GM18873 (cell line): Measurements from ENCODE around the gene EIF4G3.
"Not testable (repeated sequence)": the region's sequence is repeated elsewhere in the genome, so short reads cannot be mapped to it uniquely, and the experiment has no call there.

Source experiments
- ATAC-seq: cut with Tn5 transposase; IDR thresholded peaks from one replicate; pipeline ENCODE4 v1.9.1; 2021; ENCODE audit warnings: mild to moderate bottlenecking, moderate library complexity, moderate number of reproducible peaks; ENCODE audit not compliant: unreplicated experiment, low FRiP score

The EIF4G3 gene

GRCh38 chr1:21189906-21190500 is 13.3 kb upstream of the EIF4G3 start:
- no peak for ATAC-seq

- no peak for ATAC-seq
These were observed 12.7 kb upstream of the EIF4G3 start for GRCh38 chr1:21189421-21189820.

GRCh38 chr1:21188235-21188634 is 11.5 kb upstream of the EIF4G3 start:
- ATAC-seq = no peak

- ATAC-seq = no peak
These were observed 8.6 kb upstream of the EIF4G3 start for GRCh38 chr1:21185221-21185731.

- ATAC-seq = no peak
These were observed 7.6 kb upstream of the EIF4G3 start for GRCh38 chr1:21184276-21184675.

GRCh38 chr1:21182181-21182731 is 5.6 kb upstream of the EIF4G3 start:
- no peak for ATAC-seq

GRCh38 chr1:21178271-21178670 is 1.6 kb upstream of the EIF4G3 start:
- ATAC-seq = not testable (repeated sequence)

- ATAC-seq = no peak
These were observed 771 bp downstream of the EIF4G3 start for GRCh38 chr1:21175670-21176581.

- no peak for ATAC-seq
These were observed 1.4 kb downstream of the EIF4G3 start for GRCh38 chr1:21175324-21175669.

- ATAC-seq = no peak
These were observed 1.9 kb downstream of the EIF4G3 start for GRCh38 chr1:21174654-21175323.

GRCh38 chr1:21174230-21174629 is 2.5 kb downstream of the EIF4G3 start:
- ATAC-seq = no peak

GRCh38 chr1:21173096-21173495 is 3.6 kb downstream of the EIF4G3 start:
- not testable (repeated sequence) for ATAC-seq

GRCh38 chr1:21170837-21171236 is 5.9 kb downstream of the EIF4G3 start:
- not testable (repeated sequence) for ATAC-seq

GRCh38 chr1:21168444-21168843 is 8.3 kb downstream of the EIF4G3 start:
- ATAC-seq = no peak

GRCh38 chr1:21165646-21166045 is 11.1 kb downstream of the EIF4G3 start:
- ATAC-seq = no peak

- ATAC-seq = no peak
These were observed 11.6 kb downstream of the EIF4G3 start for GRCh38 chr1:21165076-21165475.

- ATAC-seq = no peak
These were observed 12.4 kb downstream of the EIF4G3 start for GRCh38 chr1:21164266-21164665.

GRCh38 chr1:21162740-21163464 is 13.8 kb downstream of the EIF4G3 start:
- ATAC-seq = no peak

- ATAC-seq = no peak
These were observed 14.9 kb downstream of the EIF4G3 start for GRCh38 chr1:21161842-21162241.

GRCh38 chr1:21160263-21160796 is 16.4 kb downstream of the EIF4G3 start:
- ATAC-seq = no peak
